ENCODE results near the gene SFMBT1. TPM values are rescaled to one million over a fixed set of nuclear protein-coding genes. Genes with fewer than 3 reads are reported as not detected.

Gene SFMBT1
- total and polyA plus RNA-seq, 2 of the 8 experiments (the other 6 are each of a cell fraction or from before 2014, with no cell fraction given), result 8.1 to 16.8 TPM

- H3K36me3 ChIP-seq (ENCODE audit: control insufficient read depth in 2 of 4, insufficient read depth in 4 of 4, low read length in 3 of 4), result no peaks in the 10 kb centered on the region
- no peak overlapping the region for H3K4me3 ChIP-seq (ENCODE audit: extremely low read depth in 1 of 4, insufficient read depth in 2 of 4, low read depth in 3 of 4, low read length in 4 of 4)
- H4K20me1 ChIP-seq (replicated peaks in 1 of 2; ENCODE audit: control insufficient read depth in 1 of 2, insufficient read depth in 2 of 2, low read length in 2 of 2), result no peaks in the 10 kb centered on the region
- no peak overlapping the region for H3K4me2 ChIP-seq (ENCODE audit: insufficient read depth in 1 of 2, low read depth in 2 of 2, low read length in 2 of 2)
- ChIA-PET POLR2A (ENCODE audit: partially characterized antibody) (no interaction called here), CTCF (ENCODE audit: partially characterized antibody) (interaction anchor here (0.7 to 1.3 kb wide), 5 partner anchors 14 to 199 kb away, joined by 3 to 4 read pairs (median 3); no protein-coding TSS in a partner anchor)
- no peak overlapping the region for H2BK12ac ChIP-seq (ENCODE audit: low read depth, low read length)
- H4K91ac ChIP-seq (replicated peaks; ENCODE audit: insufficient read length, low read length), result no peak overlapping the region
- no peak overlapping the region for H2BK20ac ChIP-seq (ENCODE audit: low read length)
- no peak overlapping the region for H3K4ac ChIP-seq (replicated peaks; ENCODE audit: insufficient read length, low read depth, low read length)
- no peak for FAIRE-seq
- H3K79me1 ChIP-seq (ENCODE audit: low read depth, low read length), result no peaks in the 10 kb centered on the region
- no peaks in the 10 kb centered on the region for H3K27me3 ChIP-seq (replicated peaks in 1 of 4; ENCODE audit: control insufficient read depth in 3 of 4, extremely low read depth in 1 of 4, insufficient read depth in 3 of 4, low read length in 3 of 4)
- H4K5ac ChIP-seq (ENCODE audit: insufficient read length, low read depth, low read length), result no peak overlapping the region
- H3K9ac ChIP-seq (replicated peaks in 1 of 4; ENCODE audit: extremely low read depth in 1 of 4, low read depth in 3 of 4, low read length in 3 of 4), result no peak overlapping the region
- H2BK5ac ChIP-seq (ENCODE audit: low read depth, low read length), result no peak overlapping the region
- 89% methylated on average over 6 of the region's 6 CpGs; no CpG with 5 or more reads in 1 of the 2 experiments for WGBS, 2 experiments (ENCODE audit: extremely low coverage in 1 of 2, insufficient coverage in 1 of 2, insufficient read length in 1 of 2, insufficient replicate concordance in 2 of 2, low coverage in 1 of 2, low lambda C conversion rate in 2 of 2, missing lambda C conversion rate in 1 of 2)
- no peak overlapping the region for H3K18ac ChIP-seq (ENCODE audit: extremely low read depth, low read length)
- no peak overlapping the region for H3K23ac ChIP-seq (ENCODE audit: insufficient read length)
- H2BK15ac ChIP-seq (ENCODE audit: low read length), result no peak overlapping the region
- H2AFZ ChIP-seq (ENCODE audit: low read length), result no peak overlapping the region
- H4K8ac ChIP-seq (ENCODE audit: extremely low read depth, insufficient read depth, low read length), result no peak overlapping the region
- H3K14ac ChIP-seq (ENCODE audit: insufficient read length), result no peak overlapping the region
- no peak overlapping the region for H3K27ac ChIP-seq (ENCODE audit: low read depth, low read length)
- H3K4me1 ChIP-seq (replicated peaks in 1 of 4; ENCODE audit: control insufficient read depth in 3 of 4, insufficient read depth in 4 of 4, low read length in 3 of 4), result no peaks in the 10 kb centered on the region
- no peak overlapping the region for H2BK120ac ChIP-seq (replicated peaks; ENCODE audit: low read depth, low read length)
- H2AK5ac ChIP-seq (ENCODE audit: low read depth, low read length), result no peak overlapping the region
- no peaks in the 10 kb centered on the region for H3K23me2 ChIP-seq (ENCODE audit: low read depth, low read length)
- H3K9me3 ChIP-seq (ENCODE audit: insufficient read depth in 2 of 2, low read depth in 1 of 2, low read length in 1 of 2), result no peaks in the 10 kb centered on the region
- H3K79me2 ChIP-seq (ENCODE audit: control insufficient read depth in 1 of 2, insufficient read depth in 2 of 2, low read length in 2 of 2), result no peaks in the 10 kb centered on the region
- no peak for DNase-seq (ENCODE audit: low read depth in 1 of 2, low spot score in 2 of 2)
- H3K56ac ChIP-seq (replicated peaks; ENCODE audit: insufficient read length, low read depth, low read length), result no peak overlapping the region
- TF ChIP-seq SIRT6 (IDR thresholded peaks at IDR 0.05; ENCODE audit: low read length) (no peak), ZNF274 (IDR thresholded peaks at IDR 0.05; ENCODE audit: borderline replicate concordance, extremely low read depth, low read length) (no peak), SP1 (IDR thresholded peaks at IDR 0.05; ENCODE audit: low read depth, low read length) (no peak), JUND (IDR thresholded peaks at IDR 0.05; ENCODE audit: low read length) (no peak), POU5F1 (IDR thresholded peaks at IDR 0.05; ENCODE audit: low read depth, low read length) (no peak), RFX5 (IDR thresholded peaks at IDR 0.05; ENCODE audit: borderline replicate concordance, low read depth, low read length) (no peak), MAX (IDR thresholded peaks at IDR 0.05) (no peak), BRCA1 (IDR thresholded peaks at IDR 0.05; ENCODE audit: low read depth, low read length) (no peak), ASH2L (IDR thresholded peaks at IDR 0.05; ENCODE audit: low read length) (no peak), GTF2F1 (IDR thresholded peaks at IDR 0.05; ENCODE audit: borderline replicate concordance, low read depth, low read length) (no peak), JUN (IDR thresholded peaks at IDR 0.05; ENCODE audit: low read depth, low read length) (no peak), TEAD4 (IDR thresholded peaks at IDR 0.05; ENCODE audit: low read depth, low read length) (no peak), PHF8 (conservative IDR thresholded peaks at IDR 0.05; ENCODE audit: low read depth, low read length) (no peak), RAD21 (IDR thresholded peaks at IDR 0.05 in 1 of 2, conservative IDR thresholded peaks at IDR 0.05 in 1 of 2; ENCODE audit: low read depth in 2 of 2, low read length in 2 of 2) (no peak), TCF12 (IDR thresholded peaks at IDR 0.05; ENCODE audit: low read depth, low read length) (no peak), RXRA (IDR thresholded peaks at IDR 0.05; ENCODE audit: insufficient read depth, low read depth, low read length) (no peak)
Observed at GRCh38 chr3:53079147-53079546, 33.3 kb upstream of the SFMBT1 start.
